HG03520 (cell line): ENCODE data around the gene NFKB2.

Source experiments
- ATAC-seq: cut with Tn5 transposase; IDR thresholded peaks from one replicate; pipeline ENCODE4 v1.9.1; 2021; ENCODE audit warnings: mild to moderate bottlenecking, moderate library complexity; ENCODE audit not compliant: unreplicated experiment

NFKB2 gene

DNA sequence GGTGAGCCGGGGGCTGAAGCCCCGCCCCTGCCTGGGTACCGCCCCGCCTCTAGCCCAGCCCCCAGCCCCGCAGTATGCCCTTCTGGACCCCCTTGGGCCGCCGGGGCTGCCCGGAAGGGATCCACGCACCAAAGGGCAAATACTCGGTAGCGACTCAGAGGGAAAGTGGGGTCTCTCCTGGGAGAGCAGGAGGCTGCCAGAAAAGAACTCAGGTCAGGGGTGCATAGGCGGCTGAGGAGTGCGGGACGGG lies 25.9 kb downstream of the NFKB2 start:
- ATAC-seq: peak; percentile 1

DNA sequence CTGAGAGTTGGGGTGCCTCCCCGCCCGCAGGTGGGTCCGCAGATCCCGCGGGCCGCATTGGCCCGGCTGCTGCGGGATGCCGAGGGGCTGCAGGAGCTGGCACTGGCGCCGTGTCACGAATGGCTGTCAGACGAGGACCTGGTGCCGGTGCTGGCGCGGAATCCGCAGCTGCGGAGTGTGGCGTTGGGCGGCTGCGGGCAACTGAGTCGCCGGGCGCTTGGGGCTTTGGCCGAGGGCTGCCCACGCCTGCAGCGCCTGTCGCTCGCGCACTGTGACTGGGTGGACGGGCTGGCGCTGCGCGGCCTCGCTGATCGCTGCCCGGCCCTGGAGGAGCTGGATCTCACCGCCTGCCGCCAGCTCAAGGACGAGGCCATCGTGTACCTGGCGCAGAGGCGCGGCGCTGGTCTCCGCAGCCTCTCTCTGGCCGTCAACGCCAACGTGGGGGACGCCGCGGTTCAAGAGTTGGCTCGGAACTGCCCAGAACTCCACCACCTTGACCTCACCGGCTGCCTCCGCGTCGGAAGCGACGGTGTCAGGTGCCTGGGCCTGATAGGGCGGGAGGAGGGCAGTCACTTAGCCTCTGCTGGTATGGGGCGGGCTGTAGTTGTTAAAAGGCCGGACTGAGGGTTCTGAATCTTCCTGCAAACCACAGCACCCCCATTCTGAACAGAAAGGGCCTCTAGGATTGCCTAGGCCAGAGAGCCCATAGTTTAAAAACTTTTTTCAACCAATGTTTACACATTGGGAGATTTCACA lies 26.4 kb downstream of the NFKB2 start:
- no peak for ATAC-seq

DNA sequence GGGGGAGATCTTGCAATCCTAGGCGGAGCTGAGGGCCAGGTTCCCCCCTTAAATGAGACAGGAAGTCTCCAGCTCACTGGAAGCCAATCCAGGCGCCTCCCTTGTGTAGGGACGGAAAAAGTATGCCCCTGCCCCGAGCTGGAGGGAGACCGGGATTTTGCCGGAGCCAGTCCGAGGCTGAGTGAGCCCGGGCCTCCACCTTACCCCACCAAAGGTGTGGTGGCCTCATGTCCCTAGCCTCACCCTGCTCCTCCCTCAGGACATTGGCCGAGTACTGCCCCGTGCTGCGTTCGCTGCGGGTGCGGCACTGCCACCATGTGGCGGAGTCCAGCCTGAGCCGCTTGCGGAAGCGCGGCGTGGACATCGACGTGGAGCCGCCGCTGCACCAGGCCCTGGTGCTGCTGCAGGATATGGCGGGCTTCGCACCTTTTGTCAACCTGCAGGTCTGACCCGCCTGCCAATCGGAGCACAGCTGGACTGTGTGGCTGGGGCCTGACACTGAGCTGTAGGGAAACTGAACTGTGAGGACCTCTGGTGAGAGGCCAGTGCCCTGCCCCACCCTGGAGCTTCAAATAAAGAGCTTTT lies 27.1 kb downstream of the NFKB2 start:
- no peak for ATAC-seq

DNA sequence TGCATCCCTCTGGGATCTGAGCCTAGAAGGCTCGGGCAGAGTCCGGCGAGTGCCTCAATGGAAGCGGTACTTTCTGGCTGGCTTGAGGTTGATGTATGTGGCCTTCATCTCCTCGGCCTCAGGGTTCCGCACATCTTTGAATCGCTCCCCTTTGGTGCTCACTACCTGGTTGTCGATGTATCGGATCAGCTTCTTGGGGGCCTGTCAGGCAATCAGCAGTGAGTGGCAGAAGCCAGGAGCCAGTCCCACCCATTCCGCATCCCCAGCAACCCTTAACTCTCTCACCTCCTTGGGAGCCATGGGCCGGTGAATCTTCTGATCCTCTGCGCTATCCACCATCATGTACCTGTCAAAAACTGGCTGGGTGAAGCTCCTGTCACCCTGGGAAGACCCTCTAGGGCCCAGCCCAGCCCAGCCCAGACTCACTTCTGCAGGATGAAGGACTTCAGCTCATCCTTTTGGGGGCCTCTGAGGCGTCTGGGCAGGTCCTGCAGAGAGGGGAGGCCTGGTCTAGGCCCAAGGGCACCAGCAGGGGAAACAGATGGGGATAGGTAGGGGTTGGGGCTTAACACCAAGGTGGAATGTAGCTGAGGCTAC lies 28.0 kb downstream of the NFKB2 start:
- ATAC-seq: no peak

DNA sequence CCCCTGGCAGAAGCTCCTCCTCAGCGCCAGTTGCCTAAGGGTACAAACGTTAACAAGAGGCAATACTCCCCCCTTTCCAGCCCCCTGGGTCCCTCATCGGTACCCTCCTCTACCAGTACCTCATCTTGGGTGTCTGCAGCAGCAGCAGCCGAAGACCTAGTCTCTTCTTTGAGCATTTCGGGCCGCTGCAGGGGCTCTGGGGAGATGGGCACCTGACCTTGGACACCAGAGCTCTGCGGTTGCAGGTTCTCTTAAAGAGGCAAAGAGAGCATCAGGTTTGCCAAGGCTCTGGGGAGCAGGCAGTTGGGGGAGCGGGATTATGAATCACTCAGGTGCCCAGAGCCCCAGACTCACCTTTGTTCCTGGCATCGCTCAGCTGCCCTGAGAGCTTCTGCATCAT lies 28.6 kb downstream of the NFKB2 start:
- no peak for ATAC-seq

DNA sequence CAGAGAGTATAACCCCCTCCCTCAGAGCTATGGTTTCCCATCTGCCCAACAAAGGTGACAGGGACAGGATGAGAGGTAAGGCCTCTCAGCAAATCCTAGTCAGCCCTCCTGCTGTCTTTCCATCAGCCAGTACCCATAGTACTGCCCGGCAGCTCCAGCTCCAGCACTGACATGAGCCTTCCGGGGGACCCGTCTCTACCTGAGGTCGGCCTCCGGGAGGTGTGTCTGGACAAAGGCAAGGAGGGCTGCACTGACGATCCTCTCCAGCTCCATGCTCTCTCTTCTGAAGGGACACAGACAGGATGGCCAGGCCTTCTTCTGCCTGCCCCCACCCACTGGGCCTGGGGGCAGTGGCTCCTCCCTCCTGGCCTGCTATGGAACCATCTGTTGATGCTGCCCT lies 29.4 kb downstream of the NFKB2 start:
- no peak for ATAC-seq

DNA sequence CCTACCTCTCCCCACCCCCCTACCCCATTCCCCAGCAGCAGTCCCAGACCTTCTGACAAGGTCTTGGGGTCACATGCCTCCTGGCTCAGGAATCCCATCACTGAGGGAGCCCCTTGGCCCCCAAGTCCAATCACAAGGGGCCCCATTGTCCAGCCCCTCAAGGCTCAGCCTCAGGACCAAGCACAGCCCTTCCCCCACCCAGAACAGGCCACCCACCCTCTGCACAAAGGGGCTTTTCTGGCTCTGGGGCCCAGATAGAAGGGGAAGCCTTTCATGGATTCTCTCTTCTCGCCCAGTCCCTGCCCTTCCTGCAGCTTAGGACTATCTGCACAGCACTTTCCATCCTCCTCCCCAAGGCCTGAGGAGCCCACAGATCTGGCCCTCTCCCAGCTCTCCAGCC lies 29.9 kb downstream of the NFKB2 start:
- ATAC-seq: no peak

DNA sequence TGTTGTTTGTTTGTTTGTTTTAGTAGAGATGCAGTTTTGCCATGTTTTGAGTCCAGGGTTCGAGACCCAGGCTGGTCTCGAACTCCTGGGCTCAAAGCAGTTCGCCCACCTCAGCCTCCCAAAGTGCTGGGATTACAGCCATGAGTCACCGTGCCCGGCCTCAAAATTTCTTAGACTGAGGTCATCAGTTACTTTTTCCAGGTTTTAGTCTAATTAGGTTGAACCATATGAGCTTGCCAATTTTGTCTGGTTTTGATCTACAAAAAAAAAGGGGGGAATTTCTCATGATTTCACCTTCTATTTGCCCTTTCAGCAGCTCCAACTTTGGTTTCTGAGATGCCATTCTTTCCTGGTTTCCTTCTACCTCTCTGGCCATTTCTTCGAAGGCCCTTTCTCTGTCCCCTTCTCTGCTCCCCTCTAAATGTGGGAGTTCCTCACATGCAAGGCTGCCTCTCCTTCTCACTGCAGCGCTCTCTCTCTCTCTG lies 31.3 kb downstream of the NFKB2 start:
- ATAC-seq: no peak

DNA sequence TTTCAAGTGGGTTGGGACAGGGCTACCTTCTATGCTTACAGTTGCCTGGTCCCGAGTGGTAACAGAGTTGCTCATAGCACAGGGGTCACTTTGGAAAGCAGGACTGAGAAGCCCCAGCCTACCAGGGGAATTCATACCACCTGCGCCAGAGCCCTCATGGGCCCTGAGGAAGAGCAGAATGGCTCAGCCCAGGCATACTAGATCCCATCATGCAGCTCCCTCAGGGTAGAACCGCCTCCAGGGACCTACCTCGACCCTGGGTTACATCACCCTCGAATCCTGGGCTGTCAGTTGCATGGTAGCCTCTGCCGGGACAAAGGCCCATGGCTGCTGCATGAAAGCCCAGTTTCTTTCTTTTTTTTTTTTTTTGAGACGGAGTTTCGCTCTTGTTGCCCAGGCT lies 34.0 kb downstream of the NFKB2 start:
- no peak for ATAC-seq

DNA sequence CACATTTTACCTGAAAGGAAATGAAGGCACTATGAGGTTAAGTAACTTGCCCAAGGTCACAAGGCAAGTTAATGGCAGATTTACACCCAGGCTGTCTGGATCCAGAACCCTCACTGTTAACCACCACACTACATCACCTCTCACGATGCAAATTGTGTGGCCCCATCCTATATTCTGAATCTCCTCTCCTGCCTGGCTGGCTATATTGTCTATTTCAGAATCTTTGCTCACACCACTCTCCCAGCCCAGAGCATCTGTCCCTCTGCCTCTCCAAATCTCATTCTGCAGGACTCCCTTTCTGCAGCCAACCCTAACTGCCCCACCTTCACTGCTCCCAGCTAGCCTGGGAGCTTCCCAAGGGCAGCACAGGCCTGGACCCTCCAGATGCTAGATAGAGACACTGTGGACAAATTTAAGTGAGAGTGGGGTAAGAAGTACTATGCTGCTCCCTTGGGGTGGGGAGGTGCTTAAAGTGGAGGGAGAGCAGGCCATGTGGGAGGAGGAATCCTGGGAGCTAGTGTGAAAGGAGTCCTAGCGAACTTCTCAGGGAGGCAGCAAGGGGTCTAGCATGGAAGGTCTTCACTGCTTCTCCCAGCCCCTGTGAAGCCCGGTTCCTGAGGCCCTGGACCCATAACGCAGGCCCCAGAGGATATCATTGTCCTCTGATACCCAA lies 36.1 kb downstream of the NFKB2 start:
- no peak for ATAC-seq

DNA sequence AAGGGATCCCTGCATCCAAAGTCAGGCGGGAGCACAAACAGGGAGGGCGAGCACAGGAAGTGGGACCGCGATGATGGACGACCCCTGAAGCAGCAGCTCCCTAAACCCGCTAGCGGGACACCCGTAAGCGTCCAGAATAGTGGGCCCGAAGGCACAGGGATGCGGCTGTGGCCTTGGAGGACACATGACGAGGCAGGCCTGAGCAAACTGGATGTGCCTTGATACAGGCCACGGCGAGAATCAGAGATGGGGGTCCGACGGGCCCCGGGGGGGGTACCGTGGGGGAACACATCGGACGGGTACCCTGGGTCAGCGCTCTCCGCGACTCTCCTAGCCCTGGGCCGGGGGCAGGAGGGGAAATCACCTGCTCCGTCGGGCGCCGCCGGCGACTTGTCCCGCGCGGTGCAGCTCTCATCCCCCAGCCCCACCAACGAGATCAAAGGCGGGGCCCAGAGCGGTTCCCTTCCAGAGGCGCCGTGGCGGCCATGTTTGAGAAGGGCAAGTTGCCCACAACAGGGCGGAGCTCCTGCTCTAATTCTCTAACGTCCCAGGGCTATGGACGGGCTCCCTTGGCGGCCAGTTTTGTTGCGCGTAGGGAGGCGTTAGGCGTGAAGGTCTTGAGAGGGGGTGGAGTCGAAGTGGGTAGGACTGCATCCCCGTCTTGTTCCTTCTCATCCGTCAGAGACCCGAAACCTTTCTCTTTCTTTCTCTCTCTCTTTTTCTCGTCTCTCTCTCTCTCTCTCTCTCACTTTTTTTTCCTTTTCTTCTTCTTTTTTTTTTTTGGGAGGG lies 36.9 kb downstream of the NFKB2 start, which contains the start of gene CUEDC2:
Gene CUEDC2 (minus strand): TSS at position 413 of the 789 bp plus-strand sequence. CDS start 7,386 bp downstream, outside the sequence.
- ATAC-seq: peak; percentile 86

DNA sequence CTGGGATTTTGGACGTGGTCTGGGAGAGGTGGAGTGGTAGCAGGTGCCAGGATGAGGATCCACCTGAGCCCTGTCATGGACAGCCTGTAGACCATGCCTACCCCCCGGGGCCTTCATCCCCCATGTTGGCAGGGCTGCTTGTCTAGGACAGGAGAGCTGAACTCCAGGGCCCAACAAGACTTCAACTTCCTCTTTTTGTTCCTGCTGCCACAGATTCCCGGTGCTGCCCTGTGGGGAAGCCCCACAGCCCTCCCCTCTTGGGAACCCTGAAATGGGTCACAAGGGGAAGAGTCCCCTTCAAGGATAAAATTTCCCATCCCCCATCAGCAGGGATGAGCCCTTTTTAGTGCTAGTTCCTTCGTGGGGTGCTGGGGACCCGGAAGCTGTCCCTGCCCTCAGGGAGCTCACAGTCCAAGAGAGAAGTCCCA lies 38.1 kb downstream of the NFKB2 start:
- ATAC-seq: no peak

DNA sequence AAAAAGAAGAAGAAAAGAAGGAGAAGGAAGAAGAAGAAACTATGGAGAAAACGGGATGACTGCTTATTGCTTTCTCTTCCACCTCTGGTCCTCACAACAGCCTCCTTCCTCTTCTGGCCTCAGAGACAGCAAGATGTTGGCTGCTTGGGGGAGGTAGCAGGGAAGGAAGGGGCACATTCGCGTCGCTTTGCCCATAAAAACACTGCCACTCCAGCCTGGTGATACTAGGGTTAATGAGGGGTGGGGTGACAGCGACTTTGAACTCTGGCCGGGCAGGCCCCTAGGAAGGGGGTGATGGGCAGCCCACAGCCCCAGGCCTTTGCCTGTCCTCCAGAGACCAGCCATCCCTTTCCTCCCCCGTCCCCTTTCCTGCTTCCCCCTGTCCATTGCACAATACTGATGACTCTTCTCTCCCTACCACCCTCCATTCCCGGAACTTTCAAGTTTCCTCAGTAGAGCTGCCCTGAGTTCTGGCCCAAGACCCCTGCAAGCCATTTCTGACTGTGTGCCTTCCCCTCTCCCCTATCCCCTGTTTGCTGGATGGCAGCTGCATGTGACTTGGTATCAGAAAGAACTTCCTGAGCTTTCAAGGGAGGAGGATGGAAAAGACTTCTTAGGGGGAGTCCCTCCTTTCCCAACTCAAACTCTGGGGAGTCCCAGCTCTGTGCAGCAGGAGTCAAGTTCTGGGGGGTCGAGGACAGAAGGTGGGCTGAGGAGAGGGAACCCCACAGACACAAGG lies 39.1 kb downstream of the NFKB2 start:
- ATAC-seq: no peak

DNA sequence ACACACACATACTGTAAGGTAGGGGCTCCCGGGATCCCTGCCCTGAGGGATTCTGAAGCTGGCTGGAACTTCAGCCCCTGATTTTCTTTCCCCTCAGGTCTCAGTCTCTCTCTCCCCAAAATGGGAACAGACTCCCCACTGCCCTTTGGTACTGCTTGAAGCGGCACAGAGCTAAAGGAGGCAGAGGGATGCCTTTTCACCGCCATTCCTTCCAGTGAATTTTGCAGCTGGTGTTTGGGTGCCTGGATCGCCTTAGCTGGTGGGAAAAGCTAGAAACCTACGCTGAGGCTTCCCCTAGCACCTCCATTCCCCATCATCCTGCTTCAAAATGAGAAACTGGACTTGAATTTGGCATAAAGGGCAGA lies 39.6 kb downstream of the NFKB2 start:
- no peak for ATAC-seq

DNA sequence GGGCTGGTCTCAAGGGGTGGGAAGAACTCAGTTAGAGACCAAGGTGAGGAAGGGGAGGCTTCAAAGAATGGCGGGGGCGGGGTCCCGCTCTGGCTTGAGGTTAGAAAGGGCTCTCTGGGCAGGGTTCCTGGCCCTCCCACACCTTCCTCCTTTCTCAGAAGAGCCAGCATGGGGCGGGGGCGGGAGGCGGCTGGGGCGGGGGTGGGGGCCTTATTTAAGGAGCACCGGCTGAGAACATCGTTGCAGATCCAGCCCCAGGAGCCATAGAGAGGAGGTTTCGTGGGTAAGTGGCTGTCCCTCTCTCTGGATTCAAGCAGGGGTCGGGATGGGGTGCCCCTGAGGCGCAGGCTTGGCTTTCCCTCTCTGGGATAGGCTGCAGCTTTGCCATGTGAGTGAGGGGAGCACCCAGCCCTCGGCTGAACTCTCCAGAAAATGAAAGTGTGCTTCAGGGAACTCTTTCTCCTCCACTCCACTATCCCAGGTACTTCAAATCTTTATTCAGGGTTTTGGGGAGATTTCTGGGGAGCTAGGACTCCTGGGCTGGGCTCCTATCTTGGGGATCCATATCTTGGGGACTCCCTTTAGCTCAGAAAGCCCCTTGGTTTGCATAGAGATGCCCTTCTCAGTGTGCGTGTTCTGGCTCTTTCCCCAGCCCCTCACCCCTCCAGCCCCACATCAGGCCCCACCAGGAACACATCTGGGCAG lies 40.2 kb downstream of the NFKB2 start:
- no peak for ATAC-seq

DNA sequence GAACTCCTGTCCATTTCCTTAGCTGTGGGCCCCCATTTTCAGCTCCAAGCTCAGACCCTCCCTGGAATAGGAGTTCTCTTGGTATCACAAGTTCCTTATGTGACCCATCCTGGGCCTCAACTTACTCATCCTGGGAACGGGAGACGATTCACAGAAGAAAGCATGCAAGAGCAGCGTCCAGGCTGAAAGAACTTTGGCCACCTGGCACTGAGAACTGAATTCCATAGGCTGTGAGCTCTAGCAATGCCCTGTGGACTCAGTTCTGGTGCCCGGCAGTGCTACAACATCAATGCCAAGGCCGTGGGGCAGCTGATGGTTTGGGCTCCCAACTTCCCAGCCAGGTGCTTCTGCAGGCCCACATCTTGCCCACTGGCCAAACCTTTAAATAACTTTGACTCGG lies 40.8 kb downstream of the NFKB2 start:
- ATAC-seq: no peak

DNA sequence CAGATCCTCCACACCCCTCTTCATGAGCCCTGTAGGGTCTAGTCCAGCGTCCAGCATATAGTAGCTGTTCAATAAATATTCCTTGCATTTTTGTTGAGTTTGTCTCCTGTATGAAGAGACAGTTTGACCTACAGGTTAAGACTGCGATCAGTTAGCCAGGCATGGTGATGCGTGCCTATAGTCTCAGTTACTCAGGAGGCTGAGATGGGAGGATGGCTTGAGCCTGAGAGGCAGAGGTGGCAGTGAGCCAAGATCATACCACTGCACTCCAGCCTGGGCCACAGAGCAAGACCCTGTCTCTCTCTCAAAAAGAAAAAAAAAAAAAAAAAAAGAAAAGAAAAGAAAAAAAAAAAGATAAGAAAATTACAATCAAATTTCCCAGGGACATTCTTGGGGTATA lies 42.0 kb downstream of the NFKB2 start:
- no peak for ATAC-seq

DNA sequence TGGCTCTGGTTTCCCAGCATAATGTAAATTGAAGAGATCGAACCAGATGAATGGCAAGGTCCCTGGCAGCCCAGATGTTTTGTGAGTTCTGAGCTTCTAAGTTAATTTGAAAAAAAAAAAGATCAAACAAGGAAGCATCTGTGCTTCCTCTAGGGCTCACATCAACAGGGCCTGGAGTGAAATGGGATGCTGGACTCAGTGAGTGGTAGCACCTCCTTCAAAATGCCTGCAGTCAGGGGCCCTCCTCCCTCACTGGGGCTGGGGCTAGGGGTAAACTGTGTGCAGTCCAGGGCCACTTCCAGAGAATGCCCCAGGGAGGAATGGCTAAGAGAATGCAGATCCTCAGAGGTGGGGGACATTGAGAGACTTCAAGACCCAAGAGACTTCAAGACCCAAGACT lies 42.9 kb downstream of the NFKB2 start:
- ATAC-seq: no peak

DNA sequence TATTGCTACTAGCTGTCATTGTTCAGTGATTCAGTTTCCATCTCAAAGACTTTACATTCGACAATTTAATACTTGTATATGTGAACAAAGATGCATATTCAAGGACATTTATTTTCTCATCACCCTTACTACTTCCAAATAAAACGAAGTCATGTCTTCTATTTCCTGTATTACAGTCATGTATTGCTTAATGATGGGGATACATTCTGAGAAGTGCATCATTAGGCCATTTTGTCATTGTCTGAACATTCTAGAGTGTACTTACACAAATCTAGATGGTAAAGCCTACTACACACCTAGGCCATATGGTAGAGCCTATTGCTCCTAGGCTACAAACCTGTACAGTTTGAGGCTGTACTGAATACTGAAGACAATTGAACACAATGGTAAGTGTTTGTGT lies 49.3 kb downstream of the NFKB2 start:
- no peak for ATAC-seq
